Neural cell (in vitro differentiated cells): ENCODE results near the gene MRPS27. TPM values are rescaled to one million over a fixed set of nuclear protein-coding genes. Genes with fewer than 3 reads are reported as not detected.

Source experiments
- H2AFZ ChIP-seq: fragments of 200-600, 300-800 bp; sonication (generic), shearing (Covaris generic); 2 replicates; pipeline ENCODE4 v1.6.0; 2014; ENCODE audit warnings: low read depth, mild to moderate bottlenecking, antibody characterized with exemption, low read length, moderate library complexity
- H3F3A ChIP-seq: fragments of 200-600 bp; shearing (Covaris generic); 2 replicates; pipeline ENCODE4 v1.6.1; 2016; ENCODE audit warnings: mild to moderate bottlenecking, moderate library complexity, mixed read lengths, antibody characterized with exemption, low read length; ENCODE audit not compliant: insufficient read depth, poor library complexity, severe bottlenecking
- H3K27ac ChIP-seq: fragments of 200-600, 300-800 bp; sonication (generic), shearing (Covaris generic); 2 replicates; pipeline ENCODE4 v1.5.1; 2014; ENCODE audit warnings: mild to moderate bottlenecking, low read length, moderate library complexity
- H3K27me3 ChIP-seq: fragments of 300-800, 200-600 bp; sonication (generic), shearing (Covaris generic); 2 replicates; pipeline ENCODE4 v1.6.0; 2014; ENCODE audit warnings: mild to moderate bottlenecking, low read depth, low read length, moderate library complexity; ENCODE audit not compliant: insufficient read depth
- H3K36me3 ChIP-seq: fragments of 300-800, 200-600 bp; sonication (generic), shearing (Covaris generic); 2 replicates; pipeline ENCODE4 v1.5.1; 2014; ENCODE audit warnings: mild to moderate bottlenecking, antibody characterized with exemption, low read length, moderate library complexity; ENCODE audit not compliant: insufficient read depth
- H3K4me2 ChIP-seq: fragments of 300-800, 200-600 bp; sonication (generic), shearing (Covaris generic); 2 replicates; pipeline ENCODE4 v1.6.0; 2014; ENCODE audit warnings: mild to moderate bottlenecking, low read length
- H3K4me3 ChIP-seq: fragments of 300-800, 200-600 bp; sonication (generic), shearing (Covaris generic); 2 replicates; pipeline ENCODE4 v1.5.1; 2014; ENCODE audit warnings: mild to moderate bottlenecking, low read length, moderate library complexity
- H3K79me2 ChIP-seq: fragments of 200-600 bp; shearing (Covaris generic); replicated peaks from 2 replicates; pipeline ENCODE4 v1.6.0; 2014; ENCODE audit warnings: mild to moderate bottlenecking, low read length, moderate library complexity; ENCODE audit not compliant: insufficient read depth
- H3K9ac ChIP-seq: fragments of 300-800, 200-600 bp; sonication (generic), shearing (Covaris generic); 2 replicates; pipeline ENCODE4 v1.6.1; 2016; ENCODE audit warnings: mild to moderate bottlenecking, low read length, mixed read lengths
- H3K9me2 ChIP-seq: fragments of 200-600 bp; shearing (Covaris generic); 2 replicates; pipeline ENCODE4 v1.6.1; 2016; ENCODE audit warnings: mild to moderate bottlenecking, low read length, mixed read lengths; ENCODE audit not compliant: insufficient read depth
- H3K9me3 ChIP-seq: fragments of 200-600, 300-800 bp; sonication (generic), shearing (Covaris generic); 2 replicates; pipeline ENCODE4 v1.6.1; 2016; ENCODE audit warnings: mild to moderate bottlenecking, mixed run types, low read length, moderate library complexity, mixed read lengths
- H4K20me1 ChIP-seq: fragments of 200-600 bp; shearing (Covaris generic); 2 replicates; pipeline ENCODE4 v1.6.1; 2016; ENCODE audit warnings: mild to moderate bottlenecking, mixed run types; ENCODE audit not compliant: insufficient read depth
- CTCF ChIP-seq: fragments of 450-650 bp; IDR thresholded peaks from 2 replicates; pipeline ENCODE4 v1.5.1; 2014; ENCODE audit warnings: antibody characterized with exemption, mild to moderate bottlenecking, moderate library complexity; ENCODE audit not compliant: poor library complexity, severe bottlenecking
- EP300 ChIP-seq: fragments of 450-650 bp; conservative IDR thresholded peaks from 2 replicates; pipeline ENCODE4 v1.6.1; 2014; ENCODE audit warnings: antibody characterized with exemption, mild to moderate bottlenecking, moderate library complexity; ENCODE audit not compliant: poor library complexity, severe bottlenecking
- EZH2 ChIP-seq: fragments of 200-600, 300-800 bp; shearing (Covaris generic), sonication (generic); IDR thresholded peaks from 2 replicates; pipeline ENCODE4 v1.6.1; 2014; ENCODE audit warnings: antibody characterized with exemption, low read length, borderline replicate concordance, mild to moderate bottlenecking; ENCODE audit not compliant: insufficient read depth, poor library complexity, severe bottlenecking
- MXI1 ChIP-seq: fragments of 450-650 bp; conservative IDR thresholded peaks from 2 replicates; pipeline ENCODE4 v1.6.1; 2014; ENCODE audit warnings: antibody characterized with exemption, mild to moderate bottlenecking; ENCODE audit not compliant: poor library complexity, severe bottlenecking
- POLR2AphosphoS5 ChIP-seq: IDR thresholded peaks from 2 replicates; pipeline ENCODE4 v1.6.1; 2012
- RAD21 ChIP-seq: fragments of 450-650 bp; conservative IDR thresholded peaks from 2 replicates; pipeline ENCODE4 v1.6.1; 2014; ENCODE audit warnings: antibody characterized with exemption, mild to moderate bottlenecking, moderate library complexity
- REST ChIP-seq: IDR thresholded peaks from 2 replicates; pipeline ENCODE4 v1.6.1; 2012; ENCODE audit warnings: borderline replicate concordance
- SMC3 ChIP-seq: fragments of 450-650 bp; conservative IDR thresholded peaks from 2 replicates; pipeline ENCODE4 v1.6.1; 2014; ENCODE audit warnings: antibody characterized with exemption, mild to moderate bottlenecking, moderate library complexity; ENCODE audit not compliant: poor library complexity
- TAF1 ChIP-seq: IDR thresholded peaks from 2 replicates; pipeline ENCODE4 v1.6.1; 2012; ENCODE audit warnings: low read depth
- polyA plus RNA-seq: library from polyadenylated mRNA; depleted of rRNA; stranded (reverse); fragments of >200 nt; gene quantifications from 2 replicates; pipeline ENCODE4 v1.2.3, GENCODE V29; 2014

Gene MRPS27
- polyA plus RNA-seq, 1 donor from 2014 or later = 36.7 TPM

GRCh38 chr5:72209147-72210115 lies 110.6 kb downstream of the MRPS27 start:
- Histone ChIP-seq H3K9me3 (no peaks in the 10 kb centered on the region), H3K79me2 (peaks cover 47% of the 10 kb centered on the region), H3K9me2 (no peaks in the 10 kb centered on the region), H3K27me3 (no peaks in the 10 kb centered on the region), H3K4me2 (no peak overlapping the region), H4K20me1 (peaks cover 16% of the 10 kb centered on the region), H3F3A (peaks cover 3% of the 10 kb centered on the region), H3K36me3 (peaks cover 25% of the 10 kb centered on the region), H3K27ac (no peak overlapping the region), H3K9ac (no peak overlapping the region), H3K4me3 (no peak overlapping the region), H2AFZ (no peak overlapping the region)
- TF ChIP-seq TAF1 (no peak), POLR2AphosphoS5 (no peak), EP300 (no peak), EZH2 (no peak), MXI1 (no peak), REST (no peak), CTCF (no peak), RAD21 (no peak)

DNA sequence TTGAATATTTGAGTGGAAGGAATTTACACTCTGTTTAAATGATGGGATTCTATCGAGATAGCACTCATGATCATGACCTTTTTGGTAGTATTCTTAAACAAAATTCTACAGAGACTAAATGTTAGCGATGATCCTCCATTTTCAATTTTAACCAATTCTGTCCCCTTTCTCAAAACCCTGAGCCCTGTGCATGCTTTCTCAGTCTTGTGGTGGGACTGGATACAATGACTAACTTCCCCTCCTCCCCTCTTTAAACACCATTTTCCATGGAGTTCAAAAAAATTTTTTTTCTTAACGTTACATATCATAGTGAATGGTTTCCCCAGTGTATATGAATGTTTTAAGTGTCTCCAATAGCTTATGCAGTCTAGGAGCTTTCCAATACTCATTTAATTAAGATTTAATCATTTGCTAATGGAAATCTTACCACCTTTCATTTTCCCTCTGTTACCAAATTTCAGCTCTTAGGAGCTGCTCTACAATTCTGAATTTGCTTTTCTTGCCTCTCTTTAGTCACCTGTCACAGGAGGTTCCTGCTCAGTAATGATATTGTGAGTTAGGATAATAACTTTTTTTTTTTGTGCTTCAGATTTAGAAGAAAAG lies 111.6 kb downstream of the MRPS27 start:
- H3K27ac ChIP-seq = no peak overlapping the region
- H3F3A ChIP-seq = peaks cover 7% of the 10 kb centered on the region
- H3K79me2 ChIP-seq = peaks cover 57% of the 10 kb centered on the region
- no peak overlapping the region for H3K4me2 ChIP-seq
- H3K36me3 ChIP-seq = peaks cover 35% of the 10 kb centered on the region
- H4K20me1 ChIP-seq = peaks cover 26% of the 10 kb centered on the region
- H3K27me3 ChIP-seq = no peaks in the 10 kb centered on the region
- no peaks in the 10 kb centered on the region for H3K9me2 ChIP-seq
- no peaks in the 10 kb centered on the region for H3K9me3 ChIP-seq
- H3K9ac ChIP-seq = no peak overlapping the region
- H2AFZ ChIP-seq = no peak overlapping the region
- TF ChIP-seq REST (no peak), POLR2AphosphoS5 (no peak), SMC3 (no peak), MXI1 (no peak)
- no peak overlapping the region for H3K4me3 ChIP-seq
